B cell (primary cell): Measurements from ENCODE around the gene GPBP1L1. TPM values are rescaled to one million over a fixed set of nuclear protein-coding genes. Genes with fewer than 3 reads are reported as not detected.

Source experiments
- ATAC-seq: fragments of 200-7000 bp; cut with Tn5 transposase; one replicate; pipeline ENCODE4 v1.10.0; 2021; ENCODE audit warnings: low read depth, mild to moderate bottlenecking, moderate number of reproducible peaks, moderate library complexity
- CTCF ChIA-PET: fragments of 350-600 bp; sonication (Branson Sonifier 250); formaldehyde crosslinking; loops from one replicate; lab custom pipeline; 2021; ENCODE audit warnings: antibody characterized with exemption, inconsistent platforms; lab: Charles Lee
- POLR2A ChIA-PET: fragments of 350-600 bp; sonication (Branson Sonifier 250); formaldehyde crosslinking; loops from one replicate; lab custom pipeline; 2021; ENCODE audit warnings: antibody characterized with exemption; lab: Charles Lee
- DNase-seq: peaks from one replicate; pipeline ENCODE4 v3.0.0; 2013
- H2AFZ ChIP-seq: 2 replicates; pipeline ENCODE4 v1.6.1; 2012; ENCODE audit warnings: mild to moderate bottlenecking, low read depth, low read length; ENCODE audit not compliant: insufficient read depth, poor library complexity, severe bottlenecking
- H3K27ac ChIP-seq, 2 donors: 1 replicate in 1 of 2; 2 replicates in 1 of 2; pipeline ENCODE4 v1.5.1; 2012 to 2013; ENCODE audit warnings: low read length in 2 of 2, mild to moderate bottlenecking in 2 of 2, moderate library complexity in 1 of 2
- H3K27me3 ChIP-seq, 4 experiments: fragments of 200-600 bp in 1 of 4; sonication (generic) in 1 of 4; replicated peaks in 1 of 4; 1 replicate in 2 of 4; 2 replicates in 2 of 4; pipeline versions ENCODE4 v1.6.1 to v1.7.0; 2013 to 2016; ENCODE audit warnings: low read length in 3 of 4, mild to moderate bottlenecking in 2 of 4, mixed read lengths in 1 of 4, moderate library complexity in 1 of 4; ENCODE audit not compliant: insufficient read depth in 4 of 4, control insufficient read depth in 3 of 4; ENCODE audit errors: control extremely low read depth in 1 of 4
- H3K36me3 ChIP-seq, 2 experiments: replicated peaks in 1 of 2; 1 replicate in 1 of 2; 2 replicates in 1 of 2; pipeline versions ENCODE4 v1.6.1 to v1.7.1; 2013; ENCODE audit warnings: low read length in 1 of 2; ENCODE audit not compliant: insufficient read depth in 2 of 2, control insufficient read depth in 1 of 2; ENCODE audit errors: control extremely low read depth in 1 of 2, extremely low read depth in 1 of 2
- H3K4me1 ChIP-seq, 2 donors: fragments of 200-600 bp in 1 of 2; sonication (generic) in 1 of 2; 1 replicate in 1 of 2; 2 replicates in 1 of 2; pipeline versions ENCODE4 v1.5.1 to v1.6.1; 2013 to 2017; ENCODE audit warnings: low read length in 2 of 2; ENCODE audit not compliant: control insufficient read depth in 2 of 2, insufficient read depth in 2 of 2
- H3K4me2 ChIP-seq: replicated peaks from 2 replicates; pipeline ENCODE3; 2012; ENCODE audit warnings: mild to moderate bottlenecking, low read depth, low read length; ENCODE audit not compliant: poor library complexity, severe bottlenecking
- H3K4me3 ChIP-seq, 5 experiments: fragments of 200-600 bp in 1 of 5; sonication (generic) in 1 of 5; 1 replicate in 3 of 5; 2 replicates in 2 of 5; pipeline versions ENCODE4 v1.5.1 to v1.7.0; 2011 to 2016; ENCODE audit warnings: low read length in 4 of 5, mild to moderate bottlenecking in 4 of 5, low read depth in 2 of 5, control low read depth in 1 of 5, moderate library complexity in 1 of 5; ENCODE audit not compliant: insufficient read depth in 1 of 5; ENCODE audit errors: control extremely low read depth in 1 of 5, extremely low read depth in 1 of 5
- H3K79me2 ChIP-seq: fragments of 200-600 bp; sonication (generic); one replicate; pipeline ENCODE4 v1.6.0; 2016; ENCODE audit warnings: low read length; ENCODE audit not compliant: control insufficient read depth, insufficient read depth
- H3K9ac ChIP-seq: fragments of 200-600 bp; sonication (generic); 2 replicates; pipeline ENCODE4 v1.6.1; 2017; ENCODE audit warnings: mild to moderate bottlenecking, low read length, moderate library complexity
- H3K9me3 ChIP-seq, 3 donors: one replicate each; pipeline versions ENCODE4 v1.6.1 to v1.7.1; 2013; ENCODE audit warnings: low read length in 2 of 3; ENCODE audit not compliant: control insufficient read depth in 2 of 3, insufficient read depth in 1 of 3; ENCODE audit errors: control extremely low read depth in 1 of 3
- H4K20me1 ChIP-seq: 2 replicates; pipeline ENCODE4 v1.6.0; 2012; ENCODE audit warnings: mild to moderate bottlenecking, low read length; ENCODE audit not compliant: insufficient read depth, control insufficient read depth, poor library complexity, severe bottlenecking
- H3K27ac Mint-ChIP-seq: one replicate; pipeline ENCODE4 v1.8.0; 2021; ENCODE audit warnings: mixed read lengths
- H3K27me3 Mint-ChIP-seq: one replicate; pipeline ENCODE4 v1.8.0; 2021; ENCODE audit warnings: mixed read lengths
- H3K4me1 Mint-ChIP-seq: one replicate; pipeline ENCODE4 v1.8.0; 2021; ENCODE audit warnings: mixed read lengths
- H3K4me3 Mint-ChIP-seq: one replicate; pipeline ENCODE4 v1.8.0; 2021; ENCODE audit warnings: mixed read lengths
- H3K9me3 Mint-ChIP-seq: one replicate; pipeline ENCODE4 v1.8.0; 2022; ENCODE audit warnings: mixed read lengths; ENCODE audit not compliant: insufficient read depth
- CTCF ChIP-seq: fragments of 200-600 bp; IDR thresholded peaks from one replicate; pipeline ENCODE4 v1.8.0; 2022; ENCODE audit warnings: antibody characterized with exemption, mild to moderate bottlenecking
- EZH2 ChIP-seq: IDR thresholded peaks from 2 replicates; pipeline ENCODE4 v1.6.1; 2012; ENCODE audit warnings: borderline replicate concordance, low read depth, mild to moderate bottlenecking, moderate library complexity, low read length; ENCODE audit not compliant: insufficient read depth, poor library complexity, severe bottlenecking
- WGBS: methylation state at CpG from one replicate; pipeline ENCODE4 v1.1.5; 2013; ENCODE audit warnings: missing lambda C conversion rate; ENCODE audit not compliant: insufficient coverage; 5-methylcytosine and 5-hydroxymethylcytosine counted together
- intact Hi-C: fragments of 100-400 bp; cut with micrococcal nuclease; formaldehyde crosslinking; loops from one replicate; pipeline ENCODE4 v1.10.0; 2022
- polyA plus RNA-seq: library from polyadenylated mRNA; depleted of rRNA; stranded (reverse); fragments of >200 nt; gene quantifications from 2 replicates; pipeline ENCODE4 v1.2.3, GENCODE V29; 2012
- small RNA-seq: library from RNA; depleted of rRNA; stranded (forward); fragments of <200 nt; gene quantifications from one replicate; pipeline ENCODE3, GENCODE V24; 2012; ENCODE audit warnings: low replicate concordance, low read depth; ENCODE audit not compliant: insufficient read length
- total RNA-seq, 2 donors: library from RNA; stranded (reverse); fragments of 120-200 nt in 1 of 2; gene quantifications; 1 replicate in 1 of 2; 2 replicates in 1 of 2; pipeline versions ENCODE4 v1.2.3 to v1.2.4, GENCODE V29; 2013 to 2022

Gene GPBP1L1
- total and polyA plus RNA-seq, 2 donors (not counting 1 experiment from before 2014, with no cell fraction given), result 75.5 to 137 TPM

- 0% methylated on average over 15 of the region's 19 CpGs for WGBS
- ChIA-PET CTCF (interaction anchor here (0.8 to 6.9 kb wide), 8 partner anchors 13 to 569 kb away, joined by 3 to 57 read pairs (median 7); partner anchors contain the start of gene AKR1A1), POLR2A (interaction anchor here (0.9 to 4.1 kb wide), 9 partner anchors 16 to 783 kb away, joined by 3 to 31 read pairs (median 8); partner anchors contain the start of genes AKR1A1, GPBP1L1, MUTYH and PLK3)
- Mint-ChIP-seq H3K4me3 (peak overlapping the region; percentile 99), H3K27ac (peak overlapping the region; percentile 97), H3K9me3 (no peaks in the 10 kb centered on the region), H3K4me1 (peaks cover 41% of the 10 kb centered on the region), H3K27me3 (no peaks in the 10 kb centered on the region)
- peak; percentile 98 for DNase-seq
- no peak for TF ChIP-seq EZH2
- no peak for TF ChIP-seq CTCF
- H3K36me3 ChIP-seq, result no peaks in the 10 kb centered on the region
- H3K9ac ChIP-seq, result peak overlapping the region; percentile 92
- H3K9me3 ChIP-seq, result peaks cover 0 to 10% (median 0%) of the 10 kb centered on the region in 3 donors
- H3K27ac ChIP-seq, result peak overlapping the region; percentile 80 to 82
- peaks cover 33% of the 10 kb centered on the region for H4K20me1 ChIP-seq
- peak overlapping the region; percentile 94 for H2AFZ ChIP-seq
- peak overlapping the region; percentile 89 for H3K4me2 ChIP-seq
- ATAC-seq, result peak; percentile 75
- H3K4me1 ChIP-seq, result peaks cover 40 to 49% of the 10 kb centered on the region in 2 donors
- no peaks in the 10 kb centered on the region for H3K27me3 ChIP-seq
- peak overlapping the region; percentile 91 to 100 (median 97) for H3K4me3 ChIP-seq
- intact Hi-C loops, result loop anchor here (1.0 to 5.0 kb wide), 7 partner anchors 33 to 870 kb away; partner anchors contain the start of genes AKR1A1, CCDC163, IPP and MMACHC
- peaks cover 40% of the 10 kb centered on the region for H3K79me2 ChIP-seq
Observed at GRCh38 chr1:45583264-45583665, 103.1 kb downstream of the GPBP1L1 start.

Small RNAs within 50 kb of the gene (small RNA-seq; reads per million reads assigned to genes)
- not detected for gene AL355480.1
- gene AL355480.2, result not detected
- not detected for gene AL355480.3
- gene AL355480.4, result not detected

Other genes starting within 250 kb of the GPBP1L1 start
- gene TESK2, start 195.4 kb downstream of the GPBP1L1 start, total RNA-seq, result 26.2 and 27.0 TPM in 2 replicates
- 21.7 and 23.9 TPM in 2 replicates for gene TESK2, start 195.4 kb downstream of the GPBP1L1 start, polyA plus RNA-seq
- gene CCDC163, start 186.5 kb downstream of the GPBP1L1 start, total RNA-seq, result 2.2 and 2.3 TPM in 2 replicates
- 1.5 and 22.5 TPM in 2 replicates for gene CCDC163, start 186.5 kb downstream of the GPBP1L1 start, polyA plus RNA-seq
- gene MMACHC, start 186.2 kb downstream of the GPBP1L1 start, total RNA-seq, result 2.8 and 3.6 TPM in 2 replicates
- 0.46 and 1.3 TPM in 2 replicates for gene MMACHC, start 186.2 kb downstream of the GPBP1L1 start, polyA plus RNA-seq
- 96.5 and 104 TPM in 2 replicates for gene PRDX1, start 164.6 kb downstream of the GPBP1L1 start, total RNA-seq
- 51.3 and 56.4 TPM in 2 replicates for gene PRDX1, start 164.6 kb downstream of the GPBP1L1 start, polyA plus RNA-seq
- 101 and 145 TPM in 2 replicates for gene AKR1A1, start 135.7 kb downstream of the GPBP1L1 start, total RNA-seq
- 143 and 163 TPM in 2 replicates for gene AKR1A1, start 135.7 kb downstream of the GPBP1L1 start, polyA plus RNA-seq
- gene NASP, start 102.5 kb downstream of the GPBP1L1 start, total RNA-seq, result 151 and 164 TPM in 2 replicates
- 61.0 and 99.5 TPM in 2 replicates for gene NASP, start 102.5 kb downstream of the GPBP1L1 start, polyA plus RNA-seq
- gene CCDC17, start 62.5 kb downstream of the GPBP1L1 start, total RNA-seq, result 8.2 and 9.1 TPM in 2 replicates
- 2.5 and 2.9 TPM in 2 replicates for gene CCDC17, start 62.5 kb downstream of the GPBP1L1 start, polyA plus RNA-seq
- 21.8 and 24.6 TPM in 2 replicates for gene TMEM69, start 1.6 kb upstream of the GPBP1L1 start, total RNA-seq
- gene TMEM69, start 1.6 kb upstream of the GPBP1L1 start, polyA plus RNA-seq, result 19.2 and 34.2 TPM in 2 replicates
- gene IPP, start 64.1 kb upstream of the GPBP1L1 start, total RNA-seq, result 12.1 and 12.7 TPM in 2 replicates
- 2.3 and 2.8 TPM in 2 replicates for gene IPP, start 64.1 kb upstream of the GPBP1L1 start, polyA plus RNA-seq
- gene MAST2, start 117.1 kb upstream of the GPBP1L1 start, total RNA-seq, result 23.3 and 26.4 TPM in 2 replicates
- gene MAST2, start 117.1 kb upstream of the GPBP1L1 start, polyA plus RNA-seq, result 8.0 and 12.5 TPM in 2 replicates